Astrocyte (in vitro differentiated cells and primary cell): ENCODE measurements around the gene CERK.

Experiments
- EZH2 ChIP-seq: IDR thresholded peaks from 2 replicates; pipeline ENCODE4 v1.6.1; 2012; ENCODE audit warnings: mild to moderate bottlenecking, low read length, inconsistent platforms; ENCODE audit not compliant: insufficient read depth
- TF ChIP-seq, protein P1 (sequence below): IDR thresholded peaks from 2 replicates; pipeline ENCODE4 v1.5.1; 2011; ENCODE audit warnings: low read depth, mild to moderate bottlenecking, inconsistent platforms, low read length, moderate library complexity; ENCODE audit not compliant: insufficient read depth

DNA sequence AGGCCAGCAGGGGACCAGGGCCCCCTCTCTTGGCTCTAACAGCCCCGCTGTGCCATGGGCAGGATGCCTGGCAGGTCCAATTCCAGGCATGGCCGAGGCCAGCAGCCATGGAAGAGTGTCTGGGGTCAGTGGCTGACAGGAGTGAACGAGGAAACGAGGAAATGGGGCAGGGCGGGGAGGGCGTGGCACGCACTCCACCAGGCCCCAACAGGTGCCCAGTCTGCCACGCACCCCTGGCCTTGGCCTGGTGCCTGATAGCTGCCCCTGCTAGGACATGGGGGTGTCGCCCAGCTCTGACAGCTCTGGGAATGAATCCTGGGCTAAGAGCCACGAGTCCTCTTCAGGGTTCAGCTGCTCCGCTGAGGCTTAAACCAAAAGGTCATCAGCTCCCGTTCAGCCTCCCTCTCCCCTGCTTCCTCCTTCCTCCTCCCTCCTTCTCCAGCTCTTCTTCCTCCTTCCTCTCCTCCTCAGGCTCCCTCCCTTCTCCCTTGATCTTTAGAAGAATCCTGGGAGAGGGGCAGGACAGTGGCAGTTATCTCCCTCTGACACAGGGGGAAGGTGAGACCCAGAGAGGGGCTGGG lies 12.9 kb upstream of the CERK start:
- TF ChIP-seq, protein P1, sequence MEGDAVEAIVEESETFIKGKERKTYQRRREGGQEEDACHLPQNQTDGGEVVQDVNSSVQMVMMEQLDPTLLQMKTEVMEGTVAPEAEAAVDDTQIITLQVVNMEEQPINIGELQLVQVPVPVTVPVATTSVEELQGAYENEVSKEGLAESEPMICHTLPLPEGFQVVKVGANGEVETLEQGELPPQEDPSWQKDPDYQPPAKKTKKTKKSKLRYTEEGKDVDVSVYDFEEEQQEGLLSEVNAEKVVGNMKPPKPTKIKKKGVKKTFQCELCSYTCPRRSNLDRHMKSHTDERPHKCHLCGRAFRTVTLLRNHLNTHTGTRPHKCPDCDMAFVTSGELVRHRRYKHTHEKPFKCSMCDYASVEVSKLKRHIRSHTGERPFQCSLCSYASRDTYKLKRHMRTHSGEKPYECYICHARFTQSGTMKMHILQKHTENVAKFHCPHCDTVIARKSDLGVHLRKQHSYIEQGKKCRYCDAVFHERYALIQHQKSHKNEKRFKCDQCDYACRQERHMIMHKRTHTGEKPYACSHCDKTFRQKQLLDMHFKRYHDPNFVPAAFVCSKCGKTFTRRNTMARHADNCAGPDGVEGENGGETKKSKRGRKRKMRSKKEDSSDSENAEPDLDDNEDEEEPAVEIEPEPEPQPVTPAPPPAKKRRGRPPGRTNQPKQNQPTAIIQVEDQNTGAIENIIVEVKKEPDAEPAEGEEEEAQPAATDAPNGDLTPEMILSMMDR: no peak
- no peak for TF ChIP-seq EZH2
